HG02623 (cell line): ENCODE data around the gene NTN3.
A peak's percentile ranks its signal among the peaks of the same experiment; 100 is the strongest.

Experiments used
- ATAC-seq: cut with Tn5 transposase; IDR thresholded peaks from one replicate; pipeline ENCODE4 v1.9.1; 2021; ENCODE audit warnings: moderate library complexity; ENCODE audit not compliant: unreplicated experiment

The NTN3 gene

DNA sequence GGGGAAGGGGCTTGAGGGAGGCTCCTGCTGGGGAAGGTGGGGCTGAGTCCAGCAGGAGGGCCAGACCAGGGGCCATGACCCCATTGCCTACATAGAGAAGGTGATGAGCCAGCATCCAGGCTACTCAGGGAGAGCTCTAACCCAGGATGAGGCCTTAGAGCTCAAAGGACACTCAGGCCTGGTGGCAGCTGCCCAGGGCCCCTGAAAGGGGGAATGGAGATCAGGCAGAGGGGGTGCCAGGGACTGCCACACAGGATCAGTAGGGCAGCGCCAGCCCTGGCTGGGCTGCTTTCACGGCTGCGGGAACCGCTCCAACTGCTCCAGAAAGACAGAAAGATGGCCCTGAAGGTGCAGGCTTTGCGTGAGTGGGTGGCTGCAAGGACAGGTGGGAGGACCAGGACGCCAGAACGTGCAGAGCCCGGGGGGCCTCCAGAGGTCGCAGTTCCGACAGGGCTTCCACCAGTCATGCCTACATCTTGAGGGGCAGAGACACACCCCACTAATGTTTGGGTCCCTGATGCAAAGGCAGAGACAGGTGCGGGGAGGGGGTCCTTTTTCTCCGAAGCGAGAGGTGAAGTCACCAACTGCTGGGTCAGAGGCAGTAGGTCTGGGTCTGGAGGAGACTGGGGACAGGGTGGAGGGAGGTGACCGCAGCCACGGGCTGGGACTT is 41.8 kb downstream of the NTN3 start:
- no peak for ATAC-seq

DNA sequence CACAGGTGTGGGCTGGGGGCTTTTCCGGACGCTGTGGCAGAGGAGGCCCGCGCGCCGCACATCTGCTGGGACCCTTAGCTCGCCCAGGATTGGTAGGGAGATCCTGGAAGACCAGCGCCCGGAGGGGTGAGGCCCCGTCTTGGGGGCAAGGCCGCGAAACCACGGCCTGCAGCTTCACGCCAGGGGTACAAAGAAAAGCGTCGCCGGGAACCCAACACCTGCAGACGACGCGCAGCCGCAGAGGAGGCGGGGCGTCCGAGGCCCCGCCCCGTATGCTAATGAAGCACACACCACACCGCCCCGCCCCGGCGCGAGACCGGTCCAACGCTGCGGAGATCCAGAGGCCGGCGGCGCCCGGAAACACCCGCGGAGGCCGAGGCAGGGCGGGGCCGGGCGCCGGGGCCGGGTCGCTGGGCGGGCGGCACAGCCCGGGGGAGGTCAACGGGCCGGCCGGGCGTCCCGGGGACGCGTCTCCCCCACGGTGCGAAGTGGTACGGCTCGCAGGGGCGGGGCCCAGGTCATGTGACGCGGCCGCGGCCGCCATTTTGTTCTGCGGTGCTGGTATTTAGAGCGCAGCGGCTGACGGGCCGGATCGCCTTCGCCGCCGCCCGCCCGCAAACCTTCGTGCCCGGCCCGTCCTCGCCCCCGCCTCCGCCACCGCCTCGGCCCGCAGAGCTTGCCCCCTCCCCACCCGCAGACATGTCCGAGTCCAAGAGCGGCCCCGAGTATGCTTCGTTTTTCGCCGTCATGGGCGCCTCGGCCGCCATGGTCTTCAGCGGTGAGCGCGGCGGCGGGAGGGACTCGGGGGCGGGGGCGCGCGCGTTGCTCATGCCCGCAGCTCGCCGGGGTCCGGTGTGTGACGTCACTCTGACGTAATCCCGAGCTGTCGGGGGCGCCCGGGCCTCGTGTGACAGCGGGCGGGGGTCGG is 42.6 kb downstream of the NTN3 start, which contains the start of gene ATP6V0C:
ATP6V0C (plus strand) TSS at position 548 of the 928 bp plus-strand sequence; CDS start at position 700, 152 bp downstream.
- peak; percentile 65 for ATAC-seq

DNA sequence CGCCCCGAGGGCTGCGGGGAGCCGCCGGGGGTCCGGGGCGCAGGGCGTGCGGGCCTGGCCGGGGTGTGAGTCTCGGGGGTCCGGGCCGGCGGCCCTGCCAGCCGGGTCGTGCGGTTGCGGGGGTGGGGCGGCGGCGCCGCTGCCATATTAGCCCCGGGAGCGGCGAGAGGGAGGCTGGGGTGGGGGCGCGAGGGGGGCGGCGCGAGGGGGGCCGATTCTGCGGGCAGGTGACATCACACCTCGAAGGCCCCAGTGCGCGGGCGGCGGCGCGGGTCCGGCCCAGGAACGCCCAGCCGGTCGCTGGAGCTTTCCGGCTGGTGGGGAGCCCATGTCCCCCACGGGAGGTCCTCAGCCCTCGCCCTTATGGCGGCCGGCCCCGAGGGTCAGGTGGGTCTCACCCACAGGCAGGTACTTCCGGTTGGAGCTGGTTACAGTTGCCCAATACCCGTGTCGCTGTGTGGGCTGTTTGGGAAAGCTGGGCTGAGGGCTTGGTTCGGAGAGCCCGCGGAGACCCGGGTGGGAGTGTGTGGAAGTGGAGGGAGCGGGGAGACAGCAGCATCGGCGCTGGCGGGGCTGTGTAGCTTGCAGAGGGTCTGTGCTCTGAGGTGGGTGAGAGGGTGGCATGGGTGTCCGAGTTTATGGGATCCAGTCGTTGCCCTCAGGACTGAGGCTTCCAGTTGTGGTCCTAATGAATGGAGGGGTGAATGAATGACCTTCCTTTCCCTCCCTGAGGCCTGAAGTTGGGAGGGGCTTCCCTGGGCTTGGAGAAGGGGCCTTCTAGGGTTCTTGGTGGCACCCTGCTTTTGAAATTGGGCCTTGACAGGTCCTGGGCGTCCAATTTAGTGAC is 43.5 kb downstream of the NTN3 start:
- no peak for ATAC-seq

DNA sequence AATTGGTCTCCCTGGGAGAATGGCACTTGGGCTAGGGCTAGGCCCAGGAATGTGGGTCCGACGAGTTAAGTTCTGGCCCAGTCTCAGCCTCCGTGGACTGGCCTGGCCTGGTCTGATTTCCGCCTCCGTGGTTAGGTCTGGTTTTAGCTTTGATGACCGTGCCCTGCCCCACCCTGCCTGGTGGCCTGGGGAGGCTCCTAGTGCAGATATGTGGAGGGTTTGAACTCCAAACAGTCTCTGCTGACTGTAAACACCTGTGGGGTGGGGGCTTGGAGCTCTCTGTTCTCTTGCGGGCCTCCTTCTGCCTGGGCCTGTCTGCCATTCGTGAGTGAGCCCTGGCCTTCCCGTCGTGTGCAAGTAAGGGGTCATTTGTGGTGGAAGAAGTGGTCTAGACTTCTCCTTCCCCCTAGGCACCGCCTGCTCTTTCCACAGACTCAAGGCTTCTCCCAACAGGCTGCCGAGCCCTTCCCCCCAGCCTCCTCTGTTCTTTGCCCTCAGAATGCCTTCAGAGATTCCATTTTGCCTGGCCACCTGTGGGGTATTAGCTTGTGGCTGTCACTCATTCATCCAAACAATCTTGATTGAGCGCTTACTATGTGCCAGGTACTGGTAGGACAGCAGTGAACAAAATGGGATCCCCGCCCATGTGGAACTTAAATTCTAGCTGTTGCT is 44.2 kb downstream of the NTN3 start:
- ATAC-seq = no peak

DNA sequence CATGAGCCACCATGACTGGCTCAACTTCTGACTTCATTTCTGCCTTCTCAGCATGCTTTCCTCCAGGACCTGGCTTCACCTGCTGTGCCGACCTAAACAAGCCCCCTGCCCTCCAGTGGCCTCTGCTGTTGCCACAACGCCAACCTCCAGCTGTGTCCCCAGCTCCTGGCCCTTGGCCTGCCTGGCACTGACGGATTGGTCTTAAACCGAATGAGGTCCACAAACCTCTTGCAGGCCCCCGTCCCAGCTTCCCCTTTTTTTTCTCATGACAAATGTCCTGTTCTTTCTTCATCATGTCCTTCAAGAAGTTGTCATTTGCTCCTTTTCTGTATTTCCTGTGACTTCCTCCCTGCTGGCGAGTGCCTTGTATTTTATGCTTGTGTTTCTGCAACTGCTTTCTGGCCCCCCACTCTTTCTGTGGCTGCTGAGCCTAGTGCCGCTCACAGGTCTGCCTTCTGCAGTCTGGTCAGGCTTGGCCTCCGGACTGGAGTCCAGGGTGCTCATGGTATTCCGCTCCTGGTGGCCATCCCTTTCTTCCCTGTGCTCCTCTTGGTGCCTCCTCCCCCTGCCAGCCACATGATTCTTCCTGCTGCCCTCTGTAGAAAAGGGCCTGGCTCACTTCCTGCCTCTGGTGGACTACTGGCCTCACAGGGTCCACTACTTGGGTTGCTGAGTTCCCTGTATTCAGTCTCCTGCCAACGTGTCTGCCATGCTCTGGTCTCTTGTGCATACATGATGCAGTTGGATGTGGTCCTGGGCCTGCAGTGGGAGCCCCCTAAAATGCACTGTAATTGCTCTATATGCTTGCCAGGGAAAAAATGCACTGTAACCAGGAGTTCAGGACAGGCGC is 45.5 kb downstream of the NTN3 start:
- ATAC-seq = no peak

DNA sequence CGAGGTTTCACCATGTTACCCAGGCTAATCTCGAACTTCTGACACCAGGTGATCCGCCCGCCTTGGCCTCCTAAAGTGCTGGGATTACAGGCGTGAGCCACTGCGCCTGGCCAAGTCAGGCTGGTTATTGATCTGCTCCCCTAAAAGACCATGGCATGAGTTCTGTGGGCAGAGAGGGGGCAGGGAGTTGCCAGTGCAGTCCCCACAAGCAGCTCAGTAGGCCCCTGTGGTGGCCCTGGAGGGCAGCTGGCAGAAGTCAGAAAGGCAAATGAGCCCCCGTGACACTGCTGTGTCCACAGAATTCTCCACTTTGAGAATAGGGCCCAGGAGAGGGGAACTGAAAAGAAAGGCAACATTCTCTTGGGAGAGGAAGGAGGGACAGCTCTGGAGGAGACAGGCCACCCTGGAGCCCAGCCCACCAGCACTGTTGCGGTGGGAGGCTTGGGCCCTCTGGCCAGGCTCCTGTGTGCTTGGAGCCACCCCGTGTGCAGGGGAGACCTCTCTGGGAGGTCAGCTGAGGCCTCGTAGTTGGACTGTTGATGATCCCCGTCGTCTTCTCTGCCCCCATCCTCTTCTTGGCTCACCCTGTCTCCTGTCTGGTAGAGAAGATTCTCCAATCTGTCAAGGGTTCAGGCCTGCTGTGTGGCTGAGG is 47.0 kb downstream of the NTN3 start:
- no peak for ATAC-seq

DNA sequence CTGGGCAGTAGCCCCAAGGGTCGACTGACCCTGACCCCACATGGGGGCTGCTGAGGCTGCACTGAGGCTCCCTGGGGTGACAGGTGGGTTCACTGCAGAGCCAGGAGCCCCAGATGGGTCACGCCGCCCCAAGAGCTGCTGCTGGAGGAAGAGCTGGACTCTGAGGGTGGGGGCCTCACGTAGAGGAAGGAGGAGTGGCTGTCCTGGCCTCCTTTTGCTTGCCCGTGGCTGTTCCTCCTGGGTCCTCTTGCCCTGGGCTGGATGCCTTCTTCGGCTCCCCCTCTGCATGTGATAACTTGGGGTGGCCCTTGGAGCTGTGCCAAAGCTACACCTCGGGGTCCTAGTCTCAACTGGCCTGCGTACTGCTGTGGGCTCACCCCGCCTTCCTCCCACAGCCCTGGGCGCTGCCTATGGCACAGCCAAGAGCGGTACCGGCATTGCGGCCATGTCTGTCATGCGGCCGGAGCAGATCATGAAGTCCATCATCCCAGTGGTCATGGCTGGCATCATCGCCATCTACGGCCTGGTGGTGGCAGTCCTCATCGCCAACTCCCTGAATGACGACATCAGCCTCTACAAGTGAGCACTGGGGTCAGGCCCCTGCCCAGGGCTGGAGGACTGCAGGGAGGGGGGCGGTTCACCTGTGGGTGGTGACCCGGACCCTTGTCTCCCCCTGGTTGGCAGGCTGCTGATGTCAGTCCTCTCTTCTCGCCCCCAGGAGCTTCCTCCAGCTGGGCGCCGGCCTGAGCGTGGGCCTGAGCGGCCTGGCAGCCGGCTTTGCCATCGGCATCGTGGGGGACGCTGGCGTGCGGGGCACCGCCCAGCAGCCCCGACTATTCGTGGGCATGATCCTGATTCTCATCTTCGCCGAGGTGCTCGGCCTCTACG is 48.0 kb downstream of the NTN3 start:
- no peak for ATAC-seq

DNA sequence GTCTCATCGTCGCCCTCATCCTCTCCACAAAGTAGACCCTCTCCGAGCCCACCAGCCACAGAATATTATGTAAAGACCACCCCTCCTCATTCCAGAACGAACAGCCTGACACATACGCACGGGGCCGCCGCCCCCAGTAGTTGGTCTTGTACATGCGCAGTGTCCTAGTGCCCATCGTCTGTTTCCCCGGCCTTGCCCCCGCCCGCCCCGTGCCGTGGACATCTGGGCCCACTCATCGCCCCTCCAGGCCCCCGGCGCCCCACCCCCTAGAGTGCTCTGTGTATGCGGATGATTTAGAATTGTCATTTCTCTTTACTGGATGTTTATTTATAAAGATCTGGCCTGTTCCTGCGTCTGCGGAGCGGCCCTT is 48.6 kb downstream of the NTN3 start:
- no peak for ATAC-seq

DNA sequence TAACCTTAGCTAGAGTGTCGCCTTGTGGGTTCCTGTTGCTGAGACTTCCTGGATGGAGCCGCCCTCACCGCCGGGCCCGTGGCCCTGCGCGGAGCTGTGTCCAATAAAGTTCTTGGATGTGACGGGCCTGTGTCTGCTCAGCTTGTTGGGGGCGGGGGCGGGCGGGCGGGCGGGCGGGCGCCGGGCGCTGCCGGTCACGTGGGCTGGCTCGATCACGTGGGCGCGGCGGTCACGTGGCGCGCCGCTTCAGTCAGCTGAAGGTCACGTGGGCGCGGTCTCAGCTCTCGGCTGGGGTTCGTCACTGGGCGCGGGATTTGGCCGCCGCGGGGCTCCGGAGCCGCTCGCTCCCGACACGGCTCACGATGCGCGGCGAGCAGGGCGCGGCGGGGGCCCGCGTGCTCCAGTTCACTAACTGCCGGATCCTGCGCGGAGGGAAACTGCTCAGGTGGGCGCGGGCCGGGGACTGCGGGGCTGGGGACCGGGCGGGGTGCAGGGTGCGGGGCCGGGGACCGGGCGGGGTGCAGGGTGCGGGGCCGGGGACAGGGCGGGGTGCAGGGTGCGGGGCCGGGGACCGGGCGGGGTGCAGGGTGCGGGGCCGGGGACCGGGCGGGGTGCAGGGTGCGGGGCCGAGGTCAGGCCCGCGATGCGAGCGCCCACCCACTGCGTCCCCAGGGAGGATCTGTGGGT is 49.1 kb downstream of the NTN3 start, which contains the start of gene AMDHD2:
AMDHD2 (plus strand) TSS at position 275 of the 687 bp plus-strand sequence; CDS start at position 363, 88 bp downstream.
- peak; percentile 45 for ATAC-seq

DNA sequence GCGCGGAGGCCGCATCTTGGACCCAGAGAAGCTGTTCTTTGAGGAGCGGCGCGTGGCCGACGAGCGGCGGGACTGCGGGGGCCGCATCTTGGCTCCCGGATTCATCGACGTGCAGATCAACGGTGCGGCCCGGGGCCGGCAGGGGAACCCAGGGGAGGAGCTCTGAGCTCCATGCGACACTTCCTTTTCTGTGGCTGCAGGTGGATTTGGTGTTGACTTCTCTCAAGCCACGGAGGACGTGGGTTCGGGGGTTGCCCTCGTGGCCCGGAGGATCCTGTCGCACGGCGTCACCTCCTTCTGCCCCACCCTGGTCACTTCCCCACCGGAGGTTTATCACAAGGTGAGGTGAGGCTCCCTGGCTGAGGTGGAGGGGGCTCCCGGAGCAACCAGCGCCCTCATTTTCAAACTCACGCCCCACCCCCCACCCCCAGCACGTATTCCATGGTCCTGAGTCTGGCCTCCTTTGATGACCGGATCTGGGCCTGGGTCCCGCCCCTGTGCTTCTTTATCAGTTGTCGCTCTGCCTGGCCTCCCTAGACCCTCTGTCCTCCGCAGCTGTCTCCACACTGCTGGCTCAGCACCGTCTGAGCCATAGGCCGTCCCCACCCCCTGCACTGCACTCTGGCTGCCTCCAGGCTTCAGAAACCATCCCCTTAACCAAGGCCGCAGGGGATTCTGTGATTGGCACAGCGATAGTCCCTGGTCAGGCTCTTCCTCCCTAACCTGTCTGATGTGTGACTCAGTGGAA is 49.9 kb downstream of the NTN3 start:
- no peak for ATAC-seq
